Nephron progenitor cell (in vitro differentiated cells): Measurements from ENCODE around the gene ARHGEF17.
A peak's percentile ranks its signal among the peaks of the same experiment; 100 is the strongest.

ENCODE experiments used
- DNase-seq: peaks from one replicate; pipeline ENCODE4 v3.0.0; 2021
- H3K27ac Mint-ChIP-seq: 2 replicates; pipeline ENCODE4 v1.8.0; 2021; ENCODE audit warnings: mild to moderate bottlenecking, moderate library complexity, mixed read lengths
- H3K27me3 Mint-ChIP-seq: 2 replicates; pipeline ENCODE4 v1.8.0; 2021; ENCODE audit warnings: mild to moderate bottlenecking, low read depth, mixed read lengths; ENCODE audit not compliant: poor library complexity
- H3K36me3 Mint-ChIP-seq: 2 replicates; pipeline ENCODE4 v1.8.0; 2021; ENCODE audit warnings: low read depth, mixed read lengths
- H3K4me1 Mint-ChIP-seq: 2 replicates; pipeline ENCODE4 v1.8.0; 2021; ENCODE audit warnings: mixed read lengths
- H3K4me3 Mint-ChIP-seq: 2 replicates; pipeline ENCODE4 v1.8.0; 2021; ENCODE audit warnings: mild to moderate bottlenecking, moderate library complexity, mixed read lengths
- H3K9me3 Mint-ChIP-seq: 2 replicates; pipeline ENCODE4 v1.8.0; 2021; ENCODE audit warnings: mild to moderate bottlenecking, moderate library complexity, mixed read lengths
- CTCF ChIP-seq: fragments of 200-600 bp; sonication (generic); IDR thresholded peaks from 2 replicates; pipeline ENCODE4 v1.5.0; 2021; ENCODE audit warnings: antibody characterized with exemption

Gene ARHGEF17

GRCh38 chr11:73290536-73290935 lies 17.5 kb upstream of the ARHGEF17 start:
- Mint-ChIP-seq H3K9me3 (no peaks in the 10 kb centered on the region), H3K36me3 (no peaks in the 10 kb centered on the region), H3K27ac (no peak overlapping the region), H3K27me3 (peaks cover 9% of the 10 kb centered on the region), H3K4me1 (peaks cover 61% of the 10 kb centered on the region), H3K4me3 (no peak overlapping the region)
- no peak for TF ChIP-seq CTCF
- DNase-seq = no peak

GRCh38 chr11:73291196-73291595 lies 16.9 kb upstream of the ARHGEF17 start:
- TF ChIP-seq CTCF = no peak
- Mint-ChIP-seq H3K27me3 (peaks cover 9% of the 10 kb centered on the region), H3K4me3 (no peak overlapping the region), H3K4me1 (peaks cover 64% of the 10 kb centered on the region), H3K36me3 (no peaks in the 10 kb centered on the region), H3K9me3 (no peaks in the 10 kb centered on the region), H3K27ac (no peak overlapping the region)
- no peak for DNase-seq

- TF ChIP-seq CTCF = no peak
- H3K4me3 Mint-ChIP-seq = no peak overlapping the region
- no peak for DNase-seq
- peak overlapping the region; percentile 27 for H3K27ac Mint-ChIP-seq
- H3K36me3 Mint-ChIP-seq = no peaks in the 10 kb centered on the region
- H3K9me3 Mint-ChIP-seq = no peaks in the 10 kb centered on the region
- H3K4me1 Mint-ChIP-seq = peaks cover 57% of the 10 kb centered on the region
- H3K27me3 Mint-ChIP-seq = peaks cover 11% of the 10 kb centered on the region
Observed at GRCh38 chr11:73291781-73292524, 16.1 kb upstream of the ARHGEF17 start.

- Mint-ChIP-seq H3K9me3 (no peaks in the 10 kb centered on the region), H3K4me3 (no peak overlapping the region), H3K36me3 (no peaks in the 10 kb centered on the region), H3K4me1 (peaks cover 53% of the 10 kb centered on the region), H3K27me3 (peaks cover 13% of the 10 kb centered on the region), H3K27ac (no peak overlapping the region)
- no peak for TF ChIP-seq CTCF
- DNase-seq = no peak
Observed at GRCh38 chr11:73292525-73292894, 15.6 kb upstream of the ARHGEF17 start.

GRCh38 chr11:73293356-73293936 lies 14.6 kb upstream of the ARHGEF17 start:
- no peak for TF ChIP-seq CTCF
- no peaks in the 10 kb centered on the region for H3K9me3 Mint-ChIP-seq
- peaks cover 13% of the 10 kb centered on the region for H3K27me3 Mint-ChIP-seq
- H3K4me3 Mint-ChIP-seq = no peak overlapping the region
- no peaks in the 10 kb centered on the region for H3K36me3 Mint-ChIP-seq
- H3K27ac Mint-ChIP-seq = no peak overlapping the region
- DNase-seq = no peak
- peaks cover 53% of the 10 kb centered on the region for H3K4me1 Mint-ChIP-seq

- no peak for TF ChIP-seq CTCF
- no peaks in the 10 kb centered on the region for H3K36me3 Mint-ChIP-seq
- H3K4me1 Mint-ChIP-seq = peaks cover 41% of the 10 kb centered on the region
- DNase-seq = no peak
- no peak overlapping the region for H3K27ac Mint-ChIP-seq
- H3K4me3 Mint-ChIP-seq = no peak overlapping the region
- no peaks in the 10 kb centered on the region for H3K9me3 Mint-ChIP-seq
- H3K27me3 Mint-ChIP-seq = peaks cover 13% of the 10 kb centered on the region
Observed at GRCh38 chr11:73294604-73295003, 13.5 kb upstream of the ARHGEF17 start.
